Hematopoietic multipotent progenitor cell treated with erythropoietin and hydrocortisone succinate and interleukin-3 and kit ligand, for 4 days (in vitro differentiated cells): Measurements from ENCODE around the gene JRKL.

Experiments used
- DNase-seq: peaks from one replicate; pipeline ENCODE4 v3.0.0-alpha.2; 2015

Gene JRKL

GRCh38 chr11:96389720-96390487 lies at the start of gene JRKL, which contains the start of gene CCDC82:
Gene JRKL, plus strand, starts transcription at chr11:96390013. Its CDS starts 637 bp downstream, at chr11:96390650.
Gene CCDC82, minus strand, starts transcription at chr11:96389912. Its CDS starts 5,165 bp downstream, at chr11:96384747.
- DNase-seq, result peak; percentile 98

DNA sequence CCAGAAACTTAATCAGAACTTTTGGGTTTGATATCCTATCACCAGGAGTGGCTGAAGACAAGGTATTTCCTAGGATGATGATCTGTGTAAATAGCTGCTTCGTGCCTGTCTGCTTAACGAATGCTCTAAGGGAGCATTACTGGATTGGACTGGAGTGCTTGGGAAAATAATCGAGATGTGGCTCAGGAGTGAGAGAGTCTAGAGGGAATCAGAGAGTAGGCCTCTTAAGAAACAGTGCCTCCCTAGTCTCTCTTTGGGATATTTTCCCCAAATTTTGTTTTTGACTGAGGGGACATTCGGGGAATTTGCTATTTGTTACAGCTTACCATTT lies 49.3 kb upstream of the JRKL start:
- DNase-seq, result no peak

GRCh38 chr11:96341211-96342013 lies 48.4 kb upstream of the JRKL start:
- peak; percentile 60 for DNase-seq

DNA sequence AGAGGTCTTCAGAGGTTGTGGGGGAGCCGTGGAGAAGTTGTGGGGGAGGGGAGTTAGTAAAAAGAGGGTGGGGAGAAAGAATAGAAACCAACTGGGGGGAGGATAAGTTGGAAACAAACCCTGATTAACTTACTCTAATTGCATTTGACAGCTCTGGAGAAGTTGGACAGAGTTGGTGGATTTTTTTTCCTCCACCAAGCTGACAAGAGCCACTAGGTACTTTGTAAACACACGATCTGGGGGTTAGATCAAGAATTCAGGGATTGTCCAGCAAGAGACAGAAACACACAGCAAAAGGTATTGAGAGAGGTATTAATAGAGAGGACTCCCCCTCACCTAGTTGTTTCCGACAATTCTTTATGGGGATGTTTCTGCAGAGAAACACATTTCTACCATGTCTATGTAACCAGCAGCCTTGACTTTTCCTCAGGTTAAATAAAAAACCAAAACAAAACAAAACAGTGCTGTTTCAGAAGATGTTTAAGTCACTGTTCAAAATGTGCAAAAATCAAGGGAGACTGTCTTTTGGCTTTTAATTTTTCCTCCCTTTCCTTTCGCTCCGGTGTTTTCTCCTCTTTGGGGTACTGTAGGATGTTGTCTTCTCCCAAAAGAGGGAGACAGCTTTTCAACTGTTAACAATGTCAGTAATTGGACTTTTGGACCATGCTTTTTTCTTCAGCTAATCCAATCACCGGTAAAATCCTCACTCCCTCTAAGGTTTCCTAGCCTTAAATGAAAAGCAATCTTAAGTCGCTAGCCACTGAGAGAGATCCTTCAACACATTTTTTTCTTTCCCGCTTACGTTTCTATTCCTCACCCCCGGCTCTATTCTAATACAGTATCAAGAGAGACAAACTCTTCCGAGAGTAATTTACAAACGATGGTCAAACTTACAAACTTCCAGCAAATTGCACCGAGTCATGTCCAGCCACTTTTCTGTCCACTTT lies 47.5 kb upstream of the JRKL start:
- peak; percentile 37 for DNase-seq

- DNase-seq, result peak; percentile 97
Measured at GRCh38 chr11:96342961-96343711, 46.7 kb upstream of the JRKL start, which contains the start of gene MAML2. Gene MAML2, minus strand, starts transcription at chr11:96343195. Its CDS starts 1,300 bp downstream, at chr11:96341895.

DNA sequence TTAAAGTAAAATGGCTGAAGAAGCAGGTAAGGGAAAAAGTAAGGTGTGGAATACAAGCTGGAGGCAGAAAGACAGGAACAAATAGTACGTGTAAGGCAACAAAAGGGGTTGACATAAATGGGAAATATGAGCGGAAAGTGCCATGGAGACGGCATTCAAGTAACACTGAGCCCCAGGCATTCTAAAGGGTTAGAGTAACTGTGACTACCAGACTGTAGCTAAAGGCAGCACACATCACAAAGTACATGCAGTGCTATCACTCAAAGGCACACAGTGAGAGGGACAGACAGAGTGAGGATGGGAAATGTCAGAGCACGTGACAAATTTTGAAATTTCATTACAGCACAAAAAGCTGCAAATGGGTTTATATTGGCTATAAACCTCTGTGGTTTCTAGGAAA lies 33.0 kb upstream of the JRKL start:
- no peak for DNase-seq

GRCh38 chr11:96357794-96358193 lies 32.0 kb upstream of the JRKL start:
- DNase-seq, result no peak

GRCh38 chr11:96358321-96358720 lies 31.5 kb upstream of the JRKL start:
- no peak for DNase-seq

DNA sequence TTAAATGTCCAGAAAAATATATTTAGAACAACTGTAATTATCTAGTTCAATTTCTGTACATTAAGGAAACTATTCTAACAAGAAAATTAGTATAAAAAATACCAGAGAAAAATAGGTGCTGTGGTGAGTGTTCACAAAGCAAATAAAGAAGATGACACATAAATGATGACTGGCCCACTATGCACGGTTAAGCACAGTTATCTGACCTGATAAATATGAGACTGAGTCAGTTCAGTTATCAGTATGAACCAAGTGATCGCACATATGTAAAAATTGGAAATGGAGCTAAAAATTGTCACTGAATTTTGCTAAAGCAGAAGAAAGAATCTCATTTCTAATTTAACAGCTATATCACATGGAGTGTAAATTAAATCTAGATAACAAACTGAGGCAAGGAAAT lies 28.0 kb upstream of the JRKL start:
- peak; percentile 23 for DNase-seq

GRCh38 chr11:96365493-96365892 lies 24.3 kb upstream of the JRKL start:
- no peak for DNase-seq

DNA sequence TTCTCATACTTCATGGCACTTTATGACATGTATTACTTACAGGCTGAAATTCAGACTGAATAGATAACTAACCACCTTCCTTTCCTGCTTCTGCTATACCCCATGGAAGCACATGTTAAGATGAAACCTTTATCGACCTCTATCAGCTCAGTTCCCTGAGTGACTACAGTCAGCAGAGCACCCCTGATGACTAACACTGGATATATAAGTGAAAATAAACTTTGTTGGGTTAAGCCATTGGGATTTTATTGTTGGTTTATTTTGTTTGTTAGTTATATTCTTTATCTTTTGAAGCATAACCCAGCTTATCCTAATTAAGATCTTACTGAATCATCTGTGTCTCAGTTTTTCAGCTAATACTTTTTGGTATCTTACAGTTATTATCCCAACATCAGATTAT lies 23.8 kb upstream of the JRKL start:
- DNase-seq, result no peak

DNA sequence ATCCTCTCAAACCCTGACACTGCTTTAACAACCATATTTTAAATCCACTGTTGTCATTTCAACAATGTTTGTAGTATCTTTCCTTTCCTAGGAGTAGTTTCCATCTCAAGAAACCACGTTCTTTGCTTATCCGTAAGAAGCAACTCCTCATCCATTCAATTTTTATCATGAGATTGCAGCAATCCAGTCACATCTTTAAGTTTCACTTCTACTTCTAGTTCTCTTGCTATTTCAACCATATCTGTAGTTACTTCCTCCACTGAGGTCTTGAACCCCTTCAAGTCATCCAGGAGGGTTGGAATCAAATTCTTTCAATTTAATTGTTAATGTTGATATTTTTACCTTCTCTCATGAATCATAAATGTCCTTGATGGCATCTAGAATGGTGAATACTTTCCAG lies 22.5 kb upstream of the JRKL start:
- DNase-seq, result no peak

- DNase-seq, result no peak
Measured at GRCh38 chr11:96373826-96374225, 16.0 kb upstream of the JRKL start.

- DNase-seq, result no peak
Measured at GRCh38 chr11:96376796-96377195, 13.0 kb upstream of the JRKL start.

DNA sequence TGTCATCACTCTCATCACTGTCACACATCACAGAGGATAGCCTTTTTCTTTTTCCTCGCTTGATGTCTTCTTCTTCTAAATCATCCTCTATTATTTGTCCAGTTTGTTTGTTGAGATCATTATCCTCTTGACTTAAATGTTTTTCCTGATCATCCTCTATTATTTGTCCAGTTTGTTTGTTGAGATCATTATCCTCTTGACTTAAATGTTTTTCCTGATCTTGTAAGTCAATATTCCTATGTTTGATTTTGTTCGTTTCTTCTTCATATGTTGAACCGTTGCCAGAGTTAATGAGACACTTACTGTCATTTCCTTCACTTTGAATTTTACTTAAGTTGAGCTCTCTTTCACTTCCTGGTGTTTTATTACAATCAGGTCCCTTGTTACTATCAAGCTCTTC lies 5.7 kb upstream of the JRKL start:
- DNase-seq, result no peak

DNA sequence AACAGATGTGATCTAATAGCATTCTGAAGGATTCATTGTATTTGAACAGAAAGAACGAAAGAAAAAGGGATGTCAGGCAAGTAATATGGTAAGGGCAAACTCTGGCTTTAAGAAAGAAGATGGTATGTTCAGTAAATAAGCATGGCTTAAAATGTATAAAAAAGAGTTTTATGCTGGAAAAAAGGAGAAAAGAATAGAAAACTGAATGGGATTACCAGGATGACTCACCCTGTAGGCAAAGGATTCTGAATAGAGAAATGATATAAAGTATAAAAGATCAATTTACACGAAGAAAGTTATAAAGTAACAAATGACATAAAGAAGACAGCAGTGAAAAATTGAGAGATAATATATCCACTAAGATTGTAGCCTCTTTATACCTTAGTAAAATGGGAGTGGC lies 4.6 kb upstream of the JRKL start:
- DNase-seq, result no peak

GRCh38 chr11:96388891-96389719 lies 708 bp upstream of the JRKL start:
- peak; percentile 78 for DNase-seq

GRCh38 chr11:96390488-96390792 lies 627 bp downstream of the JRKL start:
- peak; percentile 59 for DNase-seq

DNA sequence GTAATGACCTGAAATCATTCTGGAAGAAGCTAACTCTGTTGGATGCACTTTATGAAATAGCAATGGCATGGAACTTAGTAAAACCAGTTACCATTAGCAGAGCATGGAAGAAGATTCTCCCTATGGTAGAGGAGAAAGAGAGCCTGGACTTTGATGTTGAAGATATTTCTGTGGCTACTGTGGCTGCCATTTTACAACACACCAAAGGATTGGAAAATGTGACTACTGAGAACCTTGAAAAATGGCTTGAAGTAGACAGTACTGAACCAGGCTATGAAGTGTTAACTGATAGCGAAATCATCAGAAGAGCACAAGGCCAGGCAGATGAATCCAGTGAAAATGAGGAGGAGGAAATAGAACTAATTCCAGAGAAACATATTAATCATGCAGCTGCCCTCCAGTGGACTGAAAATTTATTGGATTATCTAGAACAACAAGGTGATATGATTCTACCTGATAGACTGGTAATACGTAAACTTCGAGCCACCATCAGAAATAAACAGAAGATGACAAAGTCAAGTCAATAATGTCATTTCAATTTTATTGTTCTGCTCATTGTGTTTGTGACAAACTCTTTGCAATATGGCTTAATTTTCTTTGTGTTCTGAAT lies 2.0 kb downstream of the JRKL start:
- DNase-seq, result no peak

- peak; percentile 69 for DNase-seq
Measured at GRCh38 chr11:96393753-96394348, 4.0 kb downstream of the JRKL start.

DNA sequence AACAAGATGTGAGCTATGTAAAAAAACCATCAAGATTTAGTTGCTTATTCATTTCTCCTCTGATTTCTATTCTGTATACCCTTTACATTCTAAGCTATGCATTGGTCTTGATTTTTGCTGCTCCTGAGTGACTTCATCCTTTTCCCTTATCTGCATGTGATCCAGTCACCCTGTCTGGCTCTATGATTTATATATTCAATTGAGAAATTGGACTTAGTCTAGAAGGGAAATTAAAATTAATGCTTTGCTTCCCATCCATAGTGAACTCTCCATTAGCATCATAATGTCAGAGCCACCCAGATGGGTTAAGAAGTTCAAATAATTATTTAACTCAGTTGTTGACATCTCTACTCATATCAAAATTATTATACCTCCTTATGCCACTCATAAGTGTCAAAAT lies 5.0 kb downstream of the JRKL start:
- DNase-seq, result no peak
